ENCODE data around the gene ACSF2. TPM values are rescaled to one million over a fixed set of nuclear protein-coding genes. Genes with fewer than 3 reads are reported as not detected.

The ACSF2 gene
- total RNA-seq, 1 experiment from 2014 or later: 17.2 TPM

DNA sequence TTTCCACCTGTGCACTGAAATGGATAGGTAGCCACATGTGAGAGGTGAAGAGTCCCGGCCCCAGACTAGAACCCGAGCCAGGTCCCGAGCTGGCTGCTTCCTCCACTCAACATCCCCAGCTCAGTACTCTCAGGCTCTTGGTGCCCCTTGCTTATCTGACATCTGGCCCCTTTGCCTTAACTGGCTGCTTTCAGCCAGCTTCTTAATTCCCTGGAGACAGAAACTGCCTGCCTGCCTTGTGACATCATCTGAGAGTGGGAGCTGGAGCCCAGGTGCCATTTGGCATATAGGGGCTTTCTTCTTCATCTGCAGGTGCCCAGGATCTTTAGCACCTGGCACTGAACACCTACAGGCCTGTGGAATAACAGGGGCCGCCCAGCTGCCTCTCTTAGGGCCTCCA is 33.7 kb downstream of the ACSF2 start:
- CTCF ChIA-PET: no interaction called here

DNA sequence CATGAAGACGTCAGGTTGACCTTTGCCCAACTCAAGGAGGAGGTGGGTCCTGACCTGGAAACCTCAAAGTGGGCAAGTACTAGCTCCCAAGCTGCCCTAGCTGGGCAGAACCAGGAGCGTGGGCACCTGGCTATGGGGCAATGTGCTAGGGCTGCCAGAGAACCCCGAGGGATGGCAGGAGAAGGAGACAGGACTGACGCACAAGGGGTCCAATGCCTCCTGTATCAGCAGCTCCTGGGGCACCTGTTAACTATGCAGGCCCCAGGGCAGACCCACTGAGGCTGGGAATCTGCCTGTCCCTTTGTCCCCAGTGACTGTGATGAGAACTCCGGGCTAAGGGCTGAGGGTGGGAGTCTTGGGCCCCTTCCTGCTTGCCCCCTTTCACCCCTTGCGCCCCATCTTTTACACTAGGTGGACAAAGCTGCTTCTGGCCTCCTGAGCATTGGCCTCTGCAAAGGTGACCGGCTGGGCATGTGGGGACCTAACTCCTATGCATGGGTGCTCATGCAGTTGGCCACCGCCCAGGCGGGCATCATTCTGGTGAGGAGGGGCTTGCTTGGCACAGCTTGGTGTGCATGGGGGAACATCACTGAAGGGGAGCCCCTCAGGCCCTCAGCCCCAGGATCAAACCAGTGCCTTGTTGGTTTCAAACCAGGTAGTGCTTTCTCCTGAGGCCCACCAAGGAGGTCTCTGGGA is 35.0 kb downstream of the ACSF2 start:
- no peak for DNase-seq (ENCODE audit: low read depth, low spot score)
- no peak overlapping the region for H3K4me3 ChIP-seq (ENCODE audit: low read depth in 2 of 2, low read length in 2 of 2)
- H3K9me3 ChIP-seq (ENCODE audit: control insufficient read depth, insufficient read depth, low read depth, low read length): no peaks in the 10 kb centered on the region
- no TSS peak for BruUV-seq (replicated peaks)
- no peaks in the 10 kb centered on the region for H3K4me1 ChIP-seq (ENCODE audit: control insufficient read depth, insufficient read depth, low read length)
- ATAC-seq: no peak
- CTCF ChIA-PET: no interaction called here
- H3K27me3 ChIP-seq (ENCODE audit: control insufficient read depth, insufficient read depth, low read length): no peaks in the 10 kb centered on the region
- no peak overlapping the region for H3K27ac ChIP-seq (ENCODE audit: low read length)
- H3K36me3 ChIP-seq (ENCODE audit: control insufficient read depth, insufficient read depth, low read length): no peaks in the 10 kb centered on the region
- intact Hi-C loops (cut with micrococcal nuclease; ENCODE audit: unreplicated experiment) (no loop called here), in situ Hi-C loops (cut with HindIII; ENCODE audit: low pct_unique_long_range_greater_than_20kb, low sequenced_read_pairs) (no loop called here)
- no peak for TF ChIP-seq POLR2AphosphoS5 (IDR thresholded peaks at IDR 0.05; ENCODE audit: low read depth, low read length)
- no peak for TF ChIP-seq SIN3A (IDR thresholded peaks at IDR 0.05; ENCODE audit: borderline replicate concordance, insufficient read depth, low read depth, low read length)
- TF ChIP-seq TCF7L2 (IDR thresholded peaks at IDR 0.05; ENCODE audit: low read depth, low read length): no peak
- TF ChIP-seq, protein P1, sequence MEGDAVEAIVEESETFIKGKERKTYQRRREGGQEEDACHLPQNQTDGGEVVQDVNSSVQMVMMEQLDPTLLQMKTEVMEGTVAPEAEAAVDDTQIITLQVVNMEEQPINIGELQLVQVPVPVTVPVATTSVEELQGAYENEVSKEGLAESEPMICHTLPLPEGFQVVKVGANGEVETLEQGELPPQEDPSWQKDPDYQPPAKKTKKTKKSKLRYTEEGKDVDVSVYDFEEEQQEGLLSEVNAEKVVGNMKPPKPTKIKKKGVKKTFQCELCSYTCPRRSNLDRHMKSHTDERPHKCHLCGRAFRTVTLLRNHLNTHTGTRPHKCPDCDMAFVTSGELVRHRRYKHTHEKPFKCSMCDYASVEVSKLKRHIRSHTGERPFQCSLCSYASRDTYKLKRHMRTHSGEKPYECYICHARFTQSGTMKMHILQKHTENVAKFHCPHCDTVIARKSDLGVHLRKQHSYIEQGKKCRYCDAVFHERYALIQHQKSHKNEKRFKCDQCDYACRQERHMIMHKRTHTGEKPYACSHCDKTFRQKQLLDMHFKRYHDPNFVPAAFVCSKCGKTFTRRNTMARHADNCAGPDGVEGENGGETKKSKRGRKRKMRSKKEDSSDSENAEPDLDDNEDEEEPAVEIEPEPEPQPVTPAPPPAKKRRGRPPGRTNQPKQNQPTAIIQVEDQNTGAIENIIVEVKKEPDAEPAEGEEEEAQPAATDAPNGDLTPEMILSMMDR (IDR thresholded peaks at IDR 0.05): no peak
- no peak for TF ChIP-seq REST (IDR thresholded peaks at IDR 0.05; ENCODE audit: insufficient read depth in 1 of 2, low read depth in 2 of 2, low read length in 1 of 2)
- POLR2A ChIA-PET: no interaction called here

More for the DNA sequence above, 33.7 kb downstream of the ACSF2 start:
- in situ Hi-C loops (cut with HindIII; ENCODE audit: low pct_unique_long_range_greater_than_20kb, low sequenced_read_pairs): no loop called here
- Histone ChIP-seq H3K4me1 (ENCODE audit: control insufficient read depth, insufficient read depth, low read length) (no peaks in the 10 kb centered on the region), H3K27ac (ENCODE audit: low read length) (no peak overlapping the region), H3K36me3 (ENCODE audit: control insufficient read depth, insufficient read depth, low read length) (no peaks in the 10 kb centered on the region), H3K4me3 (ENCODE audit: low read depth in 2 of 2, low read length in 2 of 2) (no peak overlapping the region), H3K9me3 (ENCODE audit: control insufficient read depth, insufficient read depth, low read depth, low read length) (no peaks in the 10 kb centered on the region), H3K27me3 (ENCODE audit: control insufficient read depth, insufficient read depth, low read length) (no peaks in the 10 kb centered on the region)
- POLR2A ChIA-PET: no interaction called here
- BruUV-seq (replicated peaks): no TSS peak
- DNase-seq (ENCODE audit: low read depth, low spot score) (no peak), ATAC-seq (no peak)
- intact Hi-C loops (cut with micrococcal nuclease; ENCODE audit: unreplicated experiment): no loop called here
- TF ChIP-seq, protein P1 (IDR thresholded peaks at IDR 0.05): no peak
- TF ChIP-seq REST (IDR thresholded peaks at IDR 0.05; ENCODE audit: insufficient read depth in 1 of 2, low read depth in 2 of 2, low read length in 1 of 2) (no peak), POLR2AphosphoS5 (IDR thresholded peaks at IDR 0.05; ENCODE audit: low read depth, low read length) (no peak), SIN3A (IDR thresholded peaks at IDR 0.05; ENCODE audit: borderline replicate concordance, insufficient read depth, low read depth, low read length) (no peak), TCF7L2 (IDR thresholded peaks at IDR 0.05; ENCODE audit: low read depth, low read length) (no peak)

Data from Panc1 (cell line).